ENCODE measurements around the gene PSMD8.

Gene PSMD8

GRCh38 chr19:38383743-38384142 is 9.4 kb downstream of the PSMD8 start:
- H3K36me3 ChIP-seq (ENCODE audit: insufficient read depth, low read length): peaks cover 52% of the 10 kb centered on the region
- H3K9ac ChIP-seq (ENCODE audit: low read length): no peak overlapping the region
- no peak overlapping the region for H3K4me3 ChIP-seq (ENCODE audit: low read depth, low read length, poor library complexity, severe bottlenecking)
- no peak overlapping the region for H3K27ac ChIP-seq (ENCODE audit: low read depth, low read length, poor library complexity, severe bottlenecking)
- no peaks in the 10 kb centered on the region for H3K79me2 ChIP-seq (ENCODE audit: insufficient read depth, low read length)
- H3K27me3 ChIP-seq (ENCODE audit: insufficient read depth, low read length): no peaks in the 10 kb centered on the region
- H2AFZ ChIP-seq (ENCODE audit: low read length): no peak overlapping the region
- H3K4me2 ChIP-seq (ENCODE audit: low read length): no peak overlapping the region
- H3K9me2 ChIP-seq (ENCODE audit: low read depth, low read length): no peaks in the 10 kb centered on the region
- no peaks in the 10 kb centered on the region for H3F3A ChIP-seq (ENCODE audit: insufficient read depth, low read length)
- no peaks in the 10 kb centered on the region for H4K20me1 ChIP-seq (ENCODE audit: insufficient read depth, low read length)
- peaks cover 19% of the 10 kb centered on the region for H3K4me1 ChIP-seq (ENCODE audit: insufficient read depth, low read length, severe bottlenecking)
- H3K9me3 ChIP-seq (ENCODE audit: low read length): no peaks in the 10 kb centered on the region
- TF ChIP-seq, protein P1, sequence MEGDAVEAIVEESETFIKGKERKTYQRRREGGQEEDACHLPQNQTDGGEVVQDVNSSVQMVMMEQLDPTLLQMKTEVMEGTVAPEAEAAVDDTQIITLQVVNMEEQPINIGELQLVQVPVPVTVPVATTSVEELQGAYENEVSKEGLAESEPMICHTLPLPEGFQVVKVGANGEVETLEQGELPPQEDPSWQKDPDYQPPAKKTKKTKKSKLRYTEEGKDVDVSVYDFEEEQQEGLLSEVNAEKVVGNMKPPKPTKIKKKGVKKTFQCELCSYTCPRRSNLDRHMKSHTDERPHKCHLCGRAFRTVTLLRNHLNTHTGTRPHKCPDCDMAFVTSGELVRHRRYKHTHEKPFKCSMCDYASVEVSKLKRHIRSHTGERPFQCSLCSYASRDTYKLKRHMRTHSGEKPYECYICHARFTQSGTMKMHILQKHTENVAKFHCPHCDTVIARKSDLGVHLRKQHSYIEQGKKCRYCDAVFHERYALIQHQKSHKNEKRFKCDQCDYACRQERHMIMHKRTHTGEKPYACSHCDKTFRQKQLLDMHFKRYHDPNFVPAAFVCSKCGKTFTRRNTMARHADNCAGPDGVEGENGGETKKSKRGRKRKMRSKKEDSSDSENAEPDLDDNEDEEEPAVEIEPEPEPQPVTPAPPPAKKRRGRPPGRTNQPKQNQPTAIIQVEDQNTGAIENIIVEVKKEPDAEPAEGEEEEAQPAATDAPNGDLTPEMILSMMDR (IDR thresholded peaks at IDR 0.05; ENCODE audit: low read length): no peak
- TF ChIP-seq EZH2 (IDR thresholded peaks at IDR 0.05; ENCODE audit: borderline replicate concordance, low read length): no peak

GRCh38 chr19:38384209-38385027 is 10.0 kb downstream of the PSMD8 start:
- Histone ChIP-seq H3K4me1 (ENCODE audit: insufficient read depth, low read length, severe bottlenecking) (peaks cover 22% of the 10 kb centered on the region), H2AFZ (ENCODE audit: low read length) (no peak overlapping the region), H3K79me2 (ENCODE audit: insufficient read depth, low read length) (no peaks in the 10 kb centered on the region), H3K9me2 (ENCODE audit: low read depth, low read length) (no peaks in the 10 kb centered on the region), H3K27me3 (ENCODE audit: insufficient read depth, low read length) (no peaks in the 10 kb centered on the region), H3K9ac (ENCODE audit: low read length) (no peak overlapping the region), H3K4me2 (ENCODE audit: low read length) (no peak overlapping the region), H3F3A (ENCODE audit: insufficient read depth, low read length) (no peaks in the 10 kb centered on the region), H3K36me3 (ENCODE audit: insufficient read depth, low read length) (peaks cover 46% of the 10 kb centered on the region), H3K9me3 (ENCODE audit: low read length) (no peaks in the 10 kb centered on the region), H4K20me1 (ENCODE audit: insufficient read depth, low read length) (no peaks in the 10 kb centered on the region), H3K4me3 (ENCODE audit: low read depth, low read length, poor library complexity, severe bottlenecking) (no peak overlapping the region), H3K27ac (ENCODE audit: low read depth, low read length, poor library complexity, severe bottlenecking) (no peak overlapping the region)
- no peak for TF ChIP-seq EZH2 (IDR thresholded peaks at IDR 0.05; ENCODE audit: borderline replicate concordance, low read length)
- TF ChIP-seq, protein P1 (IDR thresholded peaks at IDR 0.05; ENCODE audit: low read length): peak; percentile 47; the same call in 1 of the 2 replicates

DNA sequence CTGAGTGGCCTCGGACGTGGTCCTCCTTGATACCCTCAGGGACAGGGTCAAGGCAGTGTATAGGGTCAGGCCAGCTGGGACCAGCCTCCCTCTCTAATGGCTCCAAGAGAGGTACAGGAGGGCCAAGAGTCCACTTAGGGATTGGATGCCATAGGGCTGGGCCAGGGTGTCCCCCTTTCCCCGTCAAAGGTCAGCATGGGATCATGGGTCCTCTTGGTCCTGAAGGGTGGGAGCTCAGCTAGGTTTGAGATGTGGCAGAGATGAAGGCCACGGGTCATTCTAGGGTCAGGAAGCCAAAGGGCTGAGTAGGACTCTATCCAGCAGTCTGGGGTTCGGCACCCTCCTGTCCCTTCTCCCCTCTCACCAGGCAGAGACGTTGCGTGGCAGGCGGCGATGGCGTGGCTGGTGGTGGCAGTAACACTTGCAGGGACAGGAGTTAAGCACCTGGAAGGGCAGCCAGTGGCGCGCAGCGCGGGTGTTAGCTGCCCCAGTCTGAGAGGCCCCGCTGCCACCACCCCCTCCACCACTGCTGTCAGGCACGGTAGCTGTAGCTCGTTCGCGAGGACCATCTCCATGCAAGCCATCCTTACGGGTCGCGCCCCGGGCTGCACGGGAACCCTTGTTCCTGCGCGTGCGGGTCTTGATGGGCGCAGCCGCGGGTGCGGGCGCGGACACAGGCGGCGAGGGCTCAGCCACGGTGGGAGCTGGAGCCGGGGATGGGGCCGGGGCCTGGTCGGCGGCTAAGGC is 10.9 kb downstream of the PSMD8 start:
- Histone ChIP-seq H3K4me3 (ENCODE audit: low read depth, low read length, poor library complexity, severe bottlenecking) (no peak overlapping the region), H3K36me3 (ENCODE audit: insufficient read depth, low read length) (peaks cover 40% of the 10 kb centered on the region)

More for the DNA sequence above, 10.9 kb downstream of the PSMD8 start:
- Histone ChIP-seq H2AFZ (ENCODE audit: low read length) (no peak overlapping the region), H3K9me2 (ENCODE audit: low read depth, low read length) (no peaks in the 10 kb centered on the region), H3K4me2 (ENCODE audit: low read length) (no peak overlapping the region), H3K9ac (ENCODE audit: low read length) (no peak overlapping the region), H3K4me1 (ENCODE audit: insufficient read depth, low read length, severe bottlenecking) (peaks cover 22% of the 10 kb centered on the region), H3K9me3 (ENCODE audit: low read length) (no peaks in the 10 kb centered on the region), H3K27me3 (ENCODE audit: insufficient read depth, low read length) (no peaks in the 10 kb centered on the region), H3K27ac (ENCODE audit: low read depth, low read length, poor library complexity, severe bottlenecking) (no peak overlapping the region), H3F3A (ENCODE audit: insufficient read depth, low read length) (no peaks in the 10 kb centered on the region), H4K20me1 (ENCODE audit: insufficient read depth, low read length) (no peaks in the 10 kb centered on the region), H3K79me2 (ENCODE audit: insufficient read depth, low read length) (no peaks in the 10 kb centered on the region)
- TF ChIP-seq, protein P1 (IDR thresholded peaks at IDR 0.05; ENCODE audit: low read length): no peak
- TF ChIP-seq EZH2 (IDR thresholded peaks at IDR 0.05; ENCODE audit: borderline replicate concordance, low read length): no peak

Measured in OCI-LY1 (cell line).